ENCODE results near the gene PLP1.
A peak's percentile ranks its signal among the peaks of the same experiment; 100 is the strongest.
"Not testable (repeated sequence)": the region's sequence is repeated elsewhere in the genome, so short reads cannot be mapped to it uniquely, and the experiment has no call there.

The PLP1 gene

GRCh38 chrX:103781706-103782105, 5.1 kb downstream of the PLP1 start:
- FAIRE-seq: no peak

DNA sequence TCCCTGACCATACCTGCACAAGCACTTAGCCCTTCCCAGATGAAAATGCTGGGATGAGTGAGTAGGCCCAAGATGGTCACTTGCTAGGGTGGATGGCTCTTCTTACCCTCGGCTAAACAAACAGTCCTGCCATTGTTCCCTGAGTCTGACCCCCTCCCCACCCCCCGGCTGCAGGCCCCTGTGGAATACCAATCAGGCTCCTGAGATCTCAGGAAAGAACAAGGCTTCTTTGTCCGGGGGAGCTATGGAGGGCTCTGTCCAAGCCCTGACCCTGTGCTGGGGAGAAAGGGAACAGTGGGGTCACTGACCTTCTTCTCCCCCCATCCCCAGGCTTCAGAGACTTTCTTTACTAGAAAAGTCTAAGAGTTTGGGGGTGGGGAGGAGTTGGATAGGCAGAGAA, 6.0 kb downstream of the PLP1 start:
- no peak for FAIRE-seq

DNA sequence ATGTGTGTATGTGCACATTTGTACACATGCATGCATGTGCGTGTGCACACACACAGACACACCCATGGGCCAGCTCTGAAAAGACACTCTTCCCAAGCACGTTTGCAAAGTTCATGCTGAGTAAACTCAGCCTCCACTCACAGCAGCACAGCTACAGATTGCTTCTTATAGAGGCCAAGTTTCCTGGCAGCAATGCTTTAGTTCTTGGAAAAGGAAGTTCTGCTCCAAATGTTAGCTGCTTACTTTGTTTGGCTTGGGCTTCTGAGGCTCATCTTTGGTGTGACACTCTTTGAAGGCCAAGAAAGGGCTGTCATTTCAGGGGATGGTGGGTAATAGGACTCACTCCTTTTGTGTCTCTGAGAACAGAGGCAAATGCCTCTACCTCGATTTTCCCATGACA, 6.6 kb downstream of the PLP1 start:
- no peak for FAIRE-seq

DNA sequence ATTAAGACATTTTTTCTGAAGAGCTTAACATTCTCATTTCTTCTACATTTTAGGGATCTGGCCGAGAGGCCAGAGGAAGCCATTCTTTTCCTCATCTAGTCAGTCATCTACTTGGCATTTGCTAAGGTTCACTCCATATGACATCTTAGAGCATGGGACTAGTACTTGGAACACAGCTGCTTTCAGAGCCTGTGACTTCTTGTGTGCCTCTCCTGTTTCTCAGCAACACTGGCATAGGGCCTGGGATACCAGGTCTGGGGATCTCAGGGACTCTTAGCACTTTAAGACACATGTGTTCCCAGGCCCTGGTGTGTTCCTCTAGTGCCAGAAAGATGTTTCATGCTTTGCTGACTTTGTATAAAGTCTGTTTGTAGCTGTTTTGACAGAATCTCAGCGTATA, 7.3 kb downstream of the PLP1 start:
- FAIRE-seq: no peak

DNA sequence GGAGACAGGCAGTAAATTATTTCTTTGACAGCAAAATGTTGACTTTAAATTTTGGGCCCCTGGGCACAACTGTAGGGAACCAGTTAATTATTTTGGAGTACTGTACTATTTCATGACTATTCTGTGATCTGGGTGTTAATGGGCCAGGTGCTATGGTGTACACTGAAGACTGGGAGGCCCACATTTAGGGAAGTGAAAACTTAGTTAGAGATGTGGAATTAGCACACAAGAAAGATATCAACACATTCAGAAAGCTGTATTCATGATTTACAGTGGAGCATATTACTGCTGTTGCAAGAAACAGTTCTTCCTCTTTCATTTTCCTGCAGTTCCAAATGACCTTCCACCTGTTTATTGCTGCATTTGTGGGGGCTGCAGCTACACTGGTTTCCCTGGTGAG, 12.4 kb downstream of the PLP1 start:
- FAIRE-seq: no peak

GRCh38 chrX:103791228-103791627, 14.6 kb downstream of the PLP1 start:
- no peak for FAIRE-seq

GRCh38 chrX:103791826-103792485, 15.3 kb downstream of the PLP1 start:
- no peak for FAIRE-seq

- no peak for FAIRE-seq
These were observed 16.4 kb downstream of the PLP1 start for GRCh38 chrX:103792916-103793544.

DNA sequence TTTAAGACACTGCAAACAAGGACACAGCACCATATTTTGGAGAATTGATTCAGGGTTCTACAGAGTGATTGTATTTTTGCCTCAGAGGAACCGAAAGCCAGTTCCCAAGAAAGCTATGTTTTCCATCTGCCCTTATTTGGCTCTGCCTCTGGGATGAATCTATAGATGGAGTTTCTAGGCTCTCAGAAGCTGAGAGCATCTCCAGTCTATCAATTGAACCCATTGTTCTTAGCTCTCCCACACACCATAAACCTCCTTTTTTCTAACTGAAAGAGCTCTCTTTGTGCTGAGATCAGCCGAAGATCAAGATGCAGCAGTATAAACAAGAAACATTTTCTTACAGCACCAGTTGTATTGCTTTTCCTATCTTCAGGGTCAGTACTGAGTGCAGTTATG, 16.9 kb downstream of the PLP1 start:
- FAIRE-seq: no peak

DNA sequence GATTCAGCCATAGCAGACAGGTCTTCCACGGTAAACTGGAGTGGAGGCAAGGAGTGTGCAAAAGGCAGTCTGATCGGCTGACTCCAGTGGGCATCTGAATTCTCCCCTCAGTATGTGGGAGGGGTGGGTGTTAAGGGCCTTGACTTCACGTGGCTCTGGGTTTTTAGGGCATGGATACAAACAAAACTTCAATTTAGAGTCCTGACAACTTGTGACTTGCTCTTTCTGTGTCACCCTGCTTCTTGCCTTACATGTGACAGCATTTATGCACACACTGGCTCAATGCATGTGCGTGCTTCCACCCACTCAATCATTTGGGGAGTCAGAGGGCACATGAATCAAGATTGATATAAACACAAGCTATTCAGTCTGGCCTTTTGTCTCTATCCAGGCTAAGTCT, 17.5 kb downstream of the PLP1 start:
- no peak for FAIRE-seq

- FAIRE-seq: no peak
These were observed 21.1 kb downstream of the PLP1 start for GRCh38 chrX:103797691-103798090.

- no peak for FAIRE-seq
These were observed 23.7 kb downstream of the PLP1 start for GRCh38 chrX:103800318-103800717.

DNA sequence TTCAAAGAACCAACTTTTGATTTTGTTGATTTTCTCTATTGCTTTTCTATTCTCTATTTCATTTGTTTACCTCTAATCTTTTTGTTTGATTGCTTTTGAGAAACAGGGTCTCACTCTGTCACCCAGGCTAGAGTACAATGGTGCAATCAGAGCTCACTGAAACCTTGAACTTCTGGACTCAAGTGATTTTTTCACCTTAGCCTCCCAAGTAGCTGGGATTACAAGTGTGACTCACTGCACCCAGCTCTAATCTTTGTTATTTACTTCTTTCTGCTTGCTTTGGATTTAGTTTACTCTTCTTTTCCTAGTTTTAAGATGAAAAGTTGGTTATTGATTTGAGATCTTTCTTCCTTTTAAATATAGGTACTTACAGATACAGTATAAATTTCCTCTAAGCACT, 29.2 kb downstream of the PLP1 start:
- FAIRE-seq: no peak

DNA sequence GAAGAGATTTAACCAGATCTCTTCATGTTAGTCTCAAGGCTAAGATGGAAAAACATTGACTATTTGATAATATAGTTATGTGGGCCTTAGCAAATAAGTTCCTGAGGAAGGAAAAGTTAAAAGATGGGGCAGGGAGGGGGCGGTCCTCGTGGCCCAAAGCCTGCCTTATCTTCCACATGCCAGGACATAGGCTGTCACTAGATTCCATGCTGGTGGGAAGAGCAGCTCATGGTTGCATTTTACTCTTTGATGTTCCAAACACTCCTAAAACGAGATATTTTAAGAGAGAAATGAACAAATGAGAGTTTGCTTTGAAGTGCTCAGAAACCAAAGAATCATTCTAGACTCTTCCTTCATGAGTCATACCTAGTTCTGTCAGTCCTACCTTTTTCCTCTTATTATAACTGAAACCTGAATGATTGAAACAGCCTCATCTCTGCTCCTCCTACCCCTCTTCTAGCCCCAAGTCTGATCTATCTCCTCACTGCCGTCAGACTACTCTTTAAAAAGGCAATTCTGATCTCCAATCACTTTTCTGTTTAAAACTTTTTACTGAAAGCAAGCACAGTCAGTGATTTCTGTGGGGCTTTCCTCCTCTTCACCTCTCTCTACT, 30.3 kb downstream of the PLP1 start:
- FAIRE-seq: no peak

DNA sequence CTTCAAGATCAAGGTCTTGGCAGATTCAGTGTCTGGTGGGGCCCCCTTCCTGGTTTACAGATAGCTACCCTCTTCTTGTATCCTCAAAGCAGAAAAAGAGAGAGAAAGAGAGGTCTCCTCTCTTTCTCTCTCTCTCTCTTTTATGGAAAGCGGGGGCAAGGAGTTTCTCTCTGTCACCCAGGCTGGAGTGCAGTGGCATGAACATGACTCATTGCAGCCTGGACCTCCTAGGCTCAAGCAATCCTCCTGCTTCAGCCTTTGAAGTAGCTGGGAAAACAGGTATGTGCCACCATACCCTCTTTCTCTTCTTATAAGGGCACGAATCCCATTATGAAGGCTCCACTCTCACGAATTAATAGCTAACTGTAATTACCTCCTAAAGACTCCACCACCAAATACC, 35.2 kb downstream of the PLP1 start:
- FAIRE-seq: no peak

- not testable (repeated sequence) for FAIRE-seq
These were observed 40.5 kb downstream of the PLP1 start for GRCh38 chrX:103817101-103817500.

DNA sequence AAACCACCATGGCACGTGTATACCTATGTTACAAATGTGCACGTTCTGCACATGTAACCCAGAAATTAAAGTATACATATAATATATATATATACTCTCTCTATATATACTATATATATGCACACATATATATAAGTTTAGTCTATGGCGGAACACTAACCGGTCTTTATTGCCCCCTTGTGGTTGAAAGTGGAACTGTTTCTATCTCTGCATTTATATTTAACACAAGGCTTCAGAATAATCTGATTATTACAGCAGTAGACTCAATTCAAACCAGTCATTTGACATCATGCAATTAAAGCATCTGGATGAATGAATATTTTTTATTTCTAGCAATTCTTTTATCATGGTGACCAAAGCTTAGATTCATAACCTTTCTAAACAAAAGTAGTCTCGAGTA, 40.9 kb downstream of the PLP1 start:
- FAIRE-seq: peak; percentile 34

DNA sequence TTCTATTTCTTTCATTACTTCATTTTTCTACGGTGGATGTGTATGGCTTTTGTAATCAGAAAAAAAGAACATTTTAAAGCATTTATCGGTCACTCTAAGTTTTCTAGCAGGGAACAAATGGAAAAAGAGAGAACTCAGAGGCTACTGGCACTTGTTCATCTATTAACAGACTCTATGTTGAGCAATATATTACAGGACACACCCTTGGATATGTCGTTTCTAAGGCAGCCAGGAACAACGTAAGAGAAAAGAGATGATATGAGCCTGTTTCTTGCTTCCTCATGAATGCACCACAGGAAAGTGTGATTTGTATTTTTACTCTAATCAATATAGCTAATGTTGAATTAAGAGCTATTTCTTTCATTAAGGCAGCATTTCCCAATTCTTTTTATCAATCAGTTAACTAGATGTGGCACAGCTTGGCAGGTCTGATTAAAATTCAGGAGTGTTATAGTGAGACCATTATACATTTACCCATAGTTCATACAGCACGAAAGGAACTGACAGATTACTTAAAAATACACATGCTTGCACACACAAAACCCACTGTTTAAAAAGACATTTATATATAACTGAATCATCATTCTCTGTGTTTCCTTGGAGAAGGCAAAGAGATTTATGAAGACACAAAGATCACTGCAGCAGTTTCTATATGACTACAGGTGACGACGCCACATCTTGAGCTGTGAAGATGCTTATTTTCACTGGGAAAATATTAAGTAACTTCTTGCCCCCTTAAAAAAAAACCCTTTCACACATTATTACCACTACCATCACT, 42.4 kb downstream of the PLP1 start:
- FAIRE-seq: no peak

DNA sequence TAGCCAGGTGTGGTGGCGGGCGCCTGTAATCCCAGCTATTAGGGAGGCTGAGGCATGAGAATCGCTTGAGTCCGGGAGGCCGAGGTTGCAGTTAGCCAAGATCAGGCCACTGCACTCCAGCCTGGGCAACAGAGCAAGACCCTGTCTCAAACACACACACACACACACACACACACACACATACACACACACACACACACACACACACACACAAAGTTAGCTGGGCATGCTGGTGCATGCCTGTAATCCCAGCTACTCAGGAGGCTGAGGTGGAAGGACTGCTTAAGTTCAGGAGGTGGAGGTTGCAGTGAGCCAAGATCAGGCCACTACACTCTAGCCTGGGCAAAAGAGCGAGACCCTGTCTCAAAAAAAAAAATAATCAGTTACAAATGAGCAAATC, 44.2 kb downstream of the PLP1 start:
- FAIRE-seq: not testable (repeated sequence)

GRCh38 chrX:103823591-103823990, 47.0 kb downstream of the PLP1 start:
- no peak for FAIRE-seq

DNA sequence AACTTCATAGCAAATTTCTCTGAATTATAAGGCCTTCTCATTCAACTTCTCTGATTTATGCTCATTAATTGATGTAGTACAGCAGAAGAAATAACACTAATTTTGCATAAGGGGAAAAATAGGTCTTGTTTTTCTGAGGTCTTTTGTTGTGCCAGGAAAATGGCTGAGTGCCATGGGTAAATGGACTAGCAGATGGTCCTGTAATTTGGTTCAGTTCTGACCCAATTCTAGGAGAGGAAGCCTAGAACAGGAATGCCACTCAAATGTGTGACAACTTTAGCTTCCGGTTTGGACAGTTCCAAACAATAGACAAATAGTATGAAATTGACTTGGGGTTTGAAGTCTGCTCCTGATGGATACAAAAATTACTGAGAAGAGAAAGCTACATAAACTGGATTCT, 49.2 kb downstream of the PLP1 start:
- no peak for FAIRE-seq

- no peak for FAIRE-seq
These were observed 51.9 kb downstream of the PLP1 start for GRCh38 chrX:103828529-103828928.

- FAIRE-seq: no peak
These were observed 54.2 kb downstream of the PLP1 start for GRCh38 chrX:103830848-103831247.

DNA sequence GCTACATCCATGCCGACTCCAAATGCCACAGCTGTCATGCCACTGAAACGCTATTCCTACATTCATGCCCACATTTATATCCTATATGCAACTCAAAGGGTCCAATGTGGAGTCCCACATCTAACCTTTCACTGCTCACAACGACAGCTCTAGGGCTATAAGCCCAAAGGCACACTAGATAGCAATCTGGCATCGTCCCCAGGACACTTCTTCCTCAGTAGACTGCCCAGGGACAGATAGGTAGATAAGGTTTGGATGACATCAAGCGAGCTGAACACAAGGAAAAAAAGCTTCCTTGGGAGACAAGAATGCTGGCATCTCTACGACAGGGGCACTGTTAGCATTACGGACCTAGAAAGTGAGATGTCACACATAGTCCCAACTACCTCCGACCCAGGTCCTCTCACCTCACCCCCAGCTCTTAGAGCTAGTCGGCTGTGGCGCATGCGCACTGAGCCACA, 54.7 kb downstream of the PLP1 start:
- no peak for FAIRE-seq

All from G401.6 (cell line).